HUES6 (cell line): Measurements from ENCODE around the gene KAZALD1.

Source experiments
- H3K27ac ChIP-seq: 2 replicates; pipeline ENCODE4 v1.7.0; 2013; ENCODE audit warnings: low read depth, mild to moderate bottlenecking, low read length, inconsistent platforms
- H3K27me3 ChIP-seq: 2 replicates; pipeline ENCODE4 v1.6.1; 2013; ENCODE audit warnings: low read length; ENCODE audit not compliant: control insufficient read depth, insufficient read depth
- H3K36me3 ChIP-seq: 2 replicates; pipeline ENCODE4 v1.6.1; 2013; ENCODE audit warnings: low read length; ENCODE audit not compliant: control insufficient read depth, insufficient read depth
- H3K4me1 ChIP-seq: 2 replicates; pipeline ENCODE4 v1.6.1; 2013; ENCODE audit warnings: low read length; ENCODE audit not compliant: control insufficient read depth, insufficient read depth
- H3K4me3 ChIP-seq: 2 replicates; pipeline ENCODE4 v1.5.1; 2013; ENCODE audit warnings: low read depth, low read length
- H3K9ac ChIP-seq: one replicate; pipeline ENCODE4 v1.6.1; 2013; ENCODE audit warnings: mild to moderate bottlenecking, low read length
- H3K9me3 ChIP-seq: 2 replicates; pipeline ENCODE4 v1.6.1; 2013; ENCODE audit warnings: low read depth, low read length; ENCODE audit not compliant: control insufficient read depth, insufficient read depth

KAZALD1 gene

GRCh38 chr10:101042118-101042517 is 19.7 kb upstream of the KAZALD1 start:
- Histone ChIP-seq H3K27me3 (peaks cover 41% of the 10 kb centered on the region), H3K9ac (no peak overlapping the region), H3K27ac (no peak overlapping the region), H3K9me3 (no peaks in the 10 kb centered on the region), H3K4me3 (peak overlapping the region; percentile 66), H3K4me1 (peaks cover 24% of the 10 kb centered on the region), H3K36me3 (no peaks in the 10 kb centered on the region)

GRCh38 chr10:101042667-101043362 is 19.0 kb upstream of the KAZALD1 start:
- Histone ChIP-seq H3K36me3 (no peaks in the 10 kb centered on the region), H3K9ac (peak overlapping the region; percentile 73), H3K27ac (no peak overlapping the region; the same call in 1 of the 2 replicates), H3K4me3 (peak overlapping the region; percentile 66), H3K27me3 (peaks cover 48% of the 10 kb centered on the region), H3K9me3 (no peaks in the 10 kb centered on the region), H3K4me1 (peaks cover 30% of the 10 kb centered on the region)

DNA sequence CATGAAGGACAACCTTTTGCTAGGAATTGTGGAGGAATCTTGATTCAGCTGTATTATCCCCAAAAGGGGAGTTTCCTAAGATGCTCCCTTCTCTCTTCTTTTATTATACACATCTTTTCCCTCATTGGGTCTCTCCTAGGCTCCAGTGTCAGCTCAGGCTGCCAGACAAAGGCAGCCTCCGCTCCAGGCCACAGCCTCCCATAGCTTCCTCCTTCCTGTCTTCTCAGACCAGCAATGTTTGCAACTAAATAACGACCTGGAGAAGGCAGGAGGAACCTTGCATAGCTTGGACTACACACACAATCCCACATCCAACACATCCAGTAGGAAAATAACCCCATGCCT is 18.5 kb upstream of the KAZALD1 start:
- Histone ChIP-seq H3K27me3 (peaks cover 53% of the 10 kb centered on the region), H3K4me1 (peaks cover 32% of the 10 kb centered on the region), H3K9me3 (no peaks in the 10 kb centered on the region), H3K4me3 (peak overlapping the region; percentile 66), H3K36me3 (no peaks in the 10 kb centered on the region), H3K9ac (peak overlapping the region; percentile 73), H3K27ac (no peak overlapping the region; the same call in 1 of the 2 replicates)

DNA sequence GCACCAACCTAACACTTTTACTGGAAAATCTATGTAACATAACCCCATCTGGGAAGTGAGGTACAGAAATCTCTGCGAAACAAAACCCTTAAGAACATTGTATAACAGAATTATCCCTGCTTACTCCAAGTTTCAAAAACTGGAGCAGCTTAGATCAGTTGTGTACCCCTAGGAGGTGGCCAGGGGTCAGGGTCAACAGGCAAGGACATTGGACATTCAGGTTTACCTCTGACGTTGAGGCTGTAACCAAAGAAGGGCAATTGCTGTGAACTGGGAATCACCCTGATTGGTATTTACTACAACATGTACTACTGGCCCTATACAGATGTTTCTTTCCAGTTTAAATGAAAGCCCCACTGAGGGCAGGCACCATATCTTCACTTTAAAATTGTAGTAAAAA is 17.7 kb upstream of the KAZALD1 start:
- Histone ChIP-seq H3K9me3 (no peaks in the 10 kb centered on the region), H3K4me1 (peaks cover 40% of the 10 kb centered on the region), H3K9ac (no peak overlapping the region), H3K4me3 (no peak overlapping the region), H3K27me3 (peaks cover 61% of the 10 kb centered on the region), H3K27ac (no peak overlapping the region), H3K36me3 (no peaks in the 10 kb centered on the region)

- H3K9me3 ChIP-seq, result no peaks in the 10 kb centered on the region
- H3K4me1 ChIP-seq, result peaks cover 47% of the 10 kb centered on the region
- no peak overlapping the region for H3K9ac ChIP-seq
- no peaks in the 10 kb centered on the region for H3K36me3 ChIP-seq
- H3K27ac ChIP-seq, result no peak overlapping the region
- H3K4me3 ChIP-seq, result peak overlapping the region; percentile 52
- H3K27me3 ChIP-seq, result peaks cover 81% of the 10 kb centered on the region
These were observed 15.2 kb upstream of the KAZALD1 start for GRCh38 chr10:101046332-101047238.

DNA sequence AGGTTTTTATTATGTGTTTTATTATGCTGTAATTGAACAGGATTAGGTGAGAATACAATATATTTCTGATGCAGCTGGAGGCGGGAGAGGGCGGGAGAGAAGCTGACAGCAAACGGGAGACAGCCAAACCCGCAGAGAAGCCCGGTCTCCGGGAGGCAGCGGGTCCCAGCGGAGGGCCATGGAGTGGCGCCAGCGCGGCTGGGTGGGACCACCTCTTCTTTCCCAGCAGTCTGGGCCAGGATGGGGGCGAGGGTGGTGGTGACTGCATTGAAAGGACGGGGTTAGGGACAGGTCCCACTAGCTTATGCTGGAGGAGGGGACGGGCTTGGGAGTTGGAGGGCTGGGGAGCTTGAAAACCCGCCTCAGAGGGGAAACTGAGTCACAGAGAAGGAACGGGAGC is 14.5 kb upstream of the KAZALD1 start:
- Histone ChIP-seq H3K36me3 (no peaks in the 10 kb centered on the region), H3K4me3 (peak overlapping the region; percentile 52), H3K9me3 (no peaks in the 10 kb centered on the region), H3K9ac (no peak overlapping the region), H3K27ac (no peak overlapping the region), H3K27me3 (peaks cover 88% of the 10 kb centered on the region), H3K4me1 (peaks cover 44% of the 10 kb centered on the region)

GRCh38 chr10:101047961-101048892 is 13.6 kb upstream of the KAZALD1 start:
- peaks cover 88% of the 10 kb centered on the region for H3K27me3 ChIP-seq
- no peaks in the 10 kb centered on the region for H3K36me3 ChIP-seq
- no peaks in the 10 kb centered on the region for H3K9me3 ChIP-seq
- no peak overlapping the region for H3K27ac ChIP-seq
- H3K4me3 ChIP-seq, result peak overlapping the region; percentile 52
- H3K4me1 ChIP-seq, result peaks cover 39% of the 10 kb centered on the region
- H3K9ac ChIP-seq, result no peak overlapping the region

DNA sequence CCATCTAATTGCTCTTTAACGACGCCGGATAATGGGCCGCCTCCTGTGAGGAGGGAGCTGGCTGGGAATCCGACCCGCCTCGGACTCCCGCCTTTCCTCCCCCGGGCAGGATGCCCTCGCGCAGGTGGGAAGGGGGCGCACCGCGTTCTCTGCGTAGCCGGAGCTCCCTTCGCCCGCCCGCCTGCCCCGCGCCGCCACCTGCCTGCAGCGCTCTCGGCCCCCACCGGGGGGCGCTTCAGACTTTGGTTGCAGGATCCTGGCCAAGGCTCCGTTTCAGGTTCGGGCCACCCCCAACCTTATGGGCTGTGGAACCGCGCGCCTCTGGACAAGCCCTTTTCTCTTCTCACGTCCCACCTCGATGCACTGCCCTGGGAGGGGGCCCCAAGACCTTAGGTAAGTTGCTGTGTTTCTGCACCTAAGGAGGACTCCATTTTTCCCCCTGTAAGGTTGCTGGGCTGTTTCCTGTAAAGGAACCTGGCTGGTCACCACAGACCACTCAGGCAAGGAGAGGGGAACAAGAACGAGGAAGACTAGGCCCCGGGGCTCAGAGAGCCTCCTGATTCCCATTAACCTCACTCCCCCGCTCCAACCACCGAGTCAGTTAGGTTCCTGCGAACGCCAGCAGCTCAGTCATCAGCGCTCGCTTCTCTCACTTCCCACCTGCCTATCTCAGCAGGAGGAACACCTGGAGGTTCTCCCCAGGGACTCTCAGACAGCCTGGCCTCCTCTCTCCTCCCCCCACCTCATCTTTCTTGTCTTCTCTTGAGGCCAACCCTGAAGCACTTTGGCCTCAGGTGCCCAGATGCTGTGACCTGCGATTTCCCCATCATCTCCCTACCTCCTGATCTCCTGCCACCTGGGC is 11.3 kb upstream of the KAZALD1 start:
- Histone ChIP-seq H3K4me3 (peak overlapping the region; percentile 47), H3K27me3 (peaks cover 69% of the 10 kb centered on the region), H3K27ac (no peak overlapping the region)

GRCh38 chr10:101052285-101052684 is 9.5 kb upstream of the KAZALD1 start:
- Histone ChIP-seq H3K4me3 (no peak overlapping the region), H3K9me3 (no peaks in the 10 kb centered on the region), H3K27ac (no peak overlapping the region), H3K4me1 (peaks cover 23% of the 10 kb centered on the region), H3K27me3 (peaks cover 51% of the 10 kb centered on the region), H3K36me3 (peaks cover 7% of the 10 kb centered on the region; the same call in 1 of the 2 replicates), H3K9ac (no peak overlapping the region)

More for the DNA sequence above, 11.3 kb upstream of the KAZALD1 start:
- Histone ChIP-seq H3K9me3 (no peaks in the 10 kb centered on the region), H3K36me3 (peaks cover 6% of the 10 kb centered on the region; the same call in 1 of the 2 replicates), H3K9ac (no peak overlapping the region), H3K4me1 (peaks cover 34% of the 10 kb centered on the region)

DNA sequence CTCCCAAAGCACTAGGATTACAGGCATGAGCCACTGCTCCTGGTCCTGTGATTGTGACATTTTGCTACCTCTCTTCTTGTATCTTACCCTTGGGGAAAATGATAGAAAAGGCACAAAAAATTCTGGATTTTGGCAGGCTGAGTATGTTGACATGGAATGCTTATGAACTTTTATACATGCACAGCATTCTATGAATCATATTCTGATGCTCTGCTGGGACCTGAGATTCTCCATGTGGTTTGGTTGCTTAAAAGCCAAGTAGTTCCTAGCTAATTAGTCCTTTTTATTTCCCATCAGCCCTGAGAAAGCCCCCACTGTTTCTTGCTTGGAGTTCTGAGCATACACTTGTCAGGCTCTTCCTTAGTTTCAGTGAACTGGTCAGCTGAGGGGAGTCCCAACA is 8.3 kb upstream of the KAZALD1 start:
- no peaks in the 10 kb centered on the region for H3K9me3 ChIP-seq
- H3K4me3 ChIP-seq, result no peak overlapping the region
- H3K27me3 ChIP-seq, result peaks cover 38% of the 10 kb centered on the region
- H3K9ac ChIP-seq, result no peak overlapping the region
- peaks cover 7% of the 10 kb centered on the region; the same call in 1 of the 2 replicates for H3K36me3 ChIP-seq
- H3K4me1 ChIP-seq, result peaks cover 16% of the 10 kb centered on the region
- H3K27ac ChIP-seq, result no peak overlapping the region
